Measurements from ENCODE around the gene FRMD5.
"Not testable (repeated sequence)": the region's sequence is repeated elsewhere in the genome, so short reads cannot be mapped to it uniquely, and the experiment has no call there.

Gene FRMD5

DNA sequence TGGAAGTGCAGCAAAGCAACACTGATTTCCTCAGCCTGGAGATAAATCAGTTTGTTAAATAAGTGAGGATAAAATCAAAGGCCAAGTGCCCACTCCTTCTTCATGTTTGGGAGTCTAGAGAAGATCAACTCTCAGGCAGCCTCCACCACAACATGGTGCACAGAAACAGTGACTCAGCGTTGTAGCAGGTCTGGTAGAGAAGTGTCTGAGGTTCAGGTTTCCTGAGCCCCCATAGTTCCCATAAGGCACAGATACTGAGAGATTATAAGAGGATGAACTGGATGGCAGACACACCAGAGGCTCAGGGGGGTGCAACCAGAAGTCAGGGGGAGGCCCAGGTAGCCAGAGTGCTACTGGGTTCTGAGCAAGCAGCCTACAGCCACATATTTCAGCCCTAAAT lies 166.7 kb downstream of the FRMD5 start:
- no peak for DNase-seq

GRCh38 chr15:44024155-44024554 lies 170.9 kb downstream of the FRMD5 start:
- DNase-seq = no peak

DNA sequence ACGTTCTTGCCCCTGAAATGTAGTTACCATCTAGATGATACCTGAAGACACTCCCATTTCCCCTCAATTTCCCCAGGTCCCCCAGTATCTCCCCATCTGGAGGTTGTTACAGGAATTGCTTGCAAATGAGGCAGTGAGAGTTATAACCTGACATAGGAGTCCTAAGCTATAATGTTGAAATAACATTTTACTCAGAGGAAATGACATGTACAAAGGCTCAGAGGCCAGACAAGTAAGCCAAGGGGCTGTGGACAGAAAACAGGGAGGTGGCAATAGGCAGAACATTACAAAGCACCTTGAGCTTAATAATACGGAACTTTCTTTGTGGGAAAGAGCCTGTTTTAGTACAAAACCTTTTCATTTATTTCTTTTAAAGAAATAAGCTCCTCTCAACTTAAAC lies 171.9 kb downstream of the FRMD5 start:
- no peak for DNase-seq

GRCh38 chr15:44018151-44018550 lies 176.9 kb downstream of the FRMD5 start:
- no peak for DNase-seq

DNA sequence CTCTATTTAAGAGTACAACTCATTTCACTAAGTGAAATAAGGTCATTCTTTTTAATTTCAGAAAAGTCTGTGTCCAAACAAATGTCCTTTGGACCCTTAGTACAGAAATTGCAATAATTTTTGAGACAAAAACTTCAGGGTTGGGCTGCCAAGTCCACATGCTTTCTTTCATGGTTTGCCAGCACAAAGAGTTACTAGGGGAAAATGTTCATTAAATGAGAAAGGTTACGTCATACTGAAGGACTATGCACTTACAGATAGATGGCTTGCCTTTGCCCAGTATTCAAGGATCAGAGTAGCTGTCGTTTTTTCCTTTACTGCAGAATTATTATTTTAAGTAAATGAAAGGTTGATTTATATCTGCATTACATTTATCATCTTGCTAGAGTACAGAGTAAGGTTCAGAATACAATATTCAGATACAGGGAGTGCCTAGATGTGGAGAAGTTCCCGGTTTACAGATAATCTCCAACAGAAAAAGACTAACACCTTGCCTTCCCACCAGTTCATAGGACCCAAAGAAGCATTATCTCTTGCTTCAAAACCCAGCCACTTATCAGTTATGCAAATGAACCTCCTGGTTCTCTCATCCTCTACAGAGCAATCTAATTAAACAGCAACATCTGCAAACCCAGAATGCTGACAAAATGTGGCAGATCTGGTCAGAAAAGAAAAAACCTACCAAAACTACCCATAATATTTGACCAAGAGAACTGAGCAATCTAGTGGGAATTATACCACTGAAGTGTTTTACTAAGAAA lies 179.3 kb downstream of the FRMD5 start:
- no peak for DNase-seq

GRCh38 chr15:44011238-44011854 lies 183.7 kb downstream of the FRMD5 start:
- DNase-seq = no peak

GRCh38 chr15:44010089-44010488 lies 185.0 kb downstream of the FRMD5 start:
- no peak for DNase-seq

GRCh38 chr15:44009038-44009437 lies 186.0 kb downstream of the FRMD5 start:
- no peak for DNase-seq

DNA sequence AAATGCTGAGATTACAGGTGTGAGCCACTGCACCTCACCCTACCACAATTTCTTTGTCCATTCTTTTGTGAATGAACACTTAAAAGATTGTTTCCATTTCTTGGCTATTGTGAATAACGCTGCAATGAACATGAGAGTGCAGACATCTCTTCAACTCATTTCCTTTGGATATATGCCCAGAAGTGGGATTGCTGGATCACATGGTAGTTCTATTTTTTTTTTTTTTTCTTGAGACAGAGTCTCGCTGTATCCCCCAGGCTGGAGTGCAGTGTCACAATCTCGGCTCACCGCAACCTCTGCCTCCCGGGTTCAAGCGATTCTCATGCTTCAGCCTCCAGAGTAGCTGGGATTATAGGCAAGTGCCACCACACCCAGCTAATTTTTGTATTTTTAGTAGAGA lies 194.8 kb downstream of the FRMD5 start:
- DNase-seq = not testable (repeated sequence)

DNA sequence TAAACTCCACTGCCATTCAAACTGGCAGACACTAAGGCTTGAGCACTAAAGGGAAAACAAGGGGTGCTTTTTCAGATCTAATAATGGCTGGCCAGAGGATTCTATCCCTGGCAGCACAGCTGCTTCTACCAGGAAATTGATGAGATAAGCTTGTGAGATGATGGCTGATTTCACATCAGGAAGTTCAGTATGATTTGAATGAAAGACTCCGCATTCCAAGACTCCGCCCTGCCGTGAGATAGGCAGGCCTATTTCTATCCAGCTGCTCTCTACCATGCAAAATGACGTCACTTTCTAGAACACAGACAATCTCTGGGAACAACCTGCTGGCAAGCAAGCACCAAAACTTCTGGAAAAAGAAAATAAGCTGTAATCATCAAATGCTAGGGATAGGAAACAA lies 196.5 kb downstream of the FRMD5 start:
- no peak for DNase-seq

DNA sequence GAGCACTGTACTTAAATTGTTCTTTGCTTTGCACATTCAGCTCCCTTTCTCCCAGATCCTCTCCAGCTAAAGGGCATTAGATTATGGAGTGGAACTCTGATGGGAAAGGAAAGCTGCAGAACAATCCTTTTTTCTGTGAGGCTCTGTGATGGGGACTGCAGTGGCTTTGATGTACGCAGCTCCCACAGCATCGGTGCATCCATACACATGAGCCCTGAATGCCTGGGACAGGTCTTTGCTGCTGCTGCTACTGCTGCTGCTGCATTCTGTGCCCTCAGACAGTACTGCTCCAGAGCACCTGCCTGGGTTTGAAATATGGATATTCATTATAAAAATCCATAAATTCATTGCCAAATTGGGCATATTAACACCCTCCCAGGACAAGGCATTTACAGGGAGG lies 203.9 kb downstream of the FRMD5 start:
- DNase-seq = no peak

DNA sequence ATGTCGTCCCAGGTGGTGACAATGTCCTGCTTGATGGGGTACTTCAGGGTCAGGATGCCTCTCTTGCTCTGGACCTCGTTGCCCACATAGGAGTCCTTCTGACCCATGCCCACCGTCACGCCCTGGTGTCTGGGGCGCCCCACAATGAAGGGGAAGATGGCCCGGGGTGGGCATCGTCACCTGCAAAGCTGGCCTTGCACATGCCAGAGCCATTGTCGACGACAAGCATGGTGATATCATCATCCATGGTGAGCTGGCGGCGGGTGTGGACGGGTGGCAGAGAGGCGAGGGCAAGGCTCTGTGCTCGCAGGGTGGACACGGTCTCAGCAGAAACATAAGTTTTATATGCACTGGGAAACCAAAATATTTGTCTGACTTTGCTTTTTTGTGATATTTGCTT lies 205.1 kb downstream of the FRMD5 start:
- DNase-seq = no peak

GRCh38 chr15:43988900-43989299 lies 206.2 kb downstream of the FRMD5 start:
- DNase-seq = no peak

DNA sequence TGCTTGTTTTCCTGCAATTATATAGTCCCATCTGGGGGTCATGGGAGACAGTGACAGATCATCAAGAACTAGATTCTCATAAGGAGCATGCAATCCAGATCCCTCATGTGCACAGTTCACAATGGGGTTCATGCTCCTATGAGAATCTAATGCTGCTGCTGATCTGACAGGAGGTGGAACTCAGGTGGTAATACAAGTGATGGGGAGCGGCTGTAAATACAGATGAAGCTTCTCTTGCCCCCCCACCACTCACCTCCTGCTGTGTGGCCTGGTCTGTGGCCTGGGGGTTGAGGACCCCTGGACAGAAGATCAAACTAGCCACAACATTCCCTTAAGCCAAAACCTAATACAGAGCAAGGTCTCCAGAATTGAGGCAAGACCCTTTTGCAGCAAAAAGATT lies 207.1 kb downstream of the FRMD5 start:
- DNase-seq = no peak

GRCh38 chr15:43985976-43986680 lies 208.9 kb downstream of the FRMD5 start:
- DNase-seq = no peak

DNA sequence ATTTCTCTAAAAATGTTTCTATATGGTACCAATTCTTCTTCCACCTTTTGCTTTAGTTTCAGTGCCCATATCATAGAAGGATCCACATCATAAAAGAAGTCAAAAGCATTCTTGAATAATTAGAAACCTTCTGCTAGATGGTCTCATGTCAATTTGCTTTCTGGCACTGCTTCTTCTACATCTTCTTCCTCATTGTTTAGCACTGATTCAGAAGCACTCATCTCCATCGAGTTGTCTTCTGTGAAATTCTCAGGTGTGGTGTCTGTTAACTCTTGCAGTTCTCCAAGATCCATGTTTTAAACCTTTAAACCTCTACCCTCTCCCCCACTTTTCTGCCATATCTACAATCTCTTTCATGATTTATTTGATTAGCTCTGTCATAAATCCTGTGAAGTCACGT lies 213.5 kb downstream of the FRMD5 start:
- no peak for DNase-seq

GRCh38 chr15:43977072-43977884 lies 217.8 kb downstream of the FRMD5 start:
- peak; percentile 28 for DNase-seq

DNA sequence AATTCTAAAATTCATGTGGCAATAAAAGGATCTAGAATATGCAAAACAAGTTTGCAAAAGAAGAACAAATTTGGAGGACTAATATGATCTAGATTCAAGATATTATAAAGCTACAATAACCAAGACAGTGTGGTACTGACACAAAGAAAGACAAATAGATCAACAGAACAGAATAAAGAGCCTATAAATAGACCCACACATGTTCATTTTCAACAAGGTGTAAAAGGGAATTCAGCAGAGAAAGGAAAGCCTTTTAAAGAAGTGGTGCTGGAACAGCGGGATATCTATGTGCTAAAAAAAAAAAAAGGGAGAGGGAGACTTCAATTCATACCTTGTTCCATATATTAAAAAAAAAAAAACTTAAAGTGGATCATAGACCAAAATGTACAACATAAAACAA lies 219.3 kb downstream of the FRMD5 start:
- no peak for DNase-seq

DNA sequence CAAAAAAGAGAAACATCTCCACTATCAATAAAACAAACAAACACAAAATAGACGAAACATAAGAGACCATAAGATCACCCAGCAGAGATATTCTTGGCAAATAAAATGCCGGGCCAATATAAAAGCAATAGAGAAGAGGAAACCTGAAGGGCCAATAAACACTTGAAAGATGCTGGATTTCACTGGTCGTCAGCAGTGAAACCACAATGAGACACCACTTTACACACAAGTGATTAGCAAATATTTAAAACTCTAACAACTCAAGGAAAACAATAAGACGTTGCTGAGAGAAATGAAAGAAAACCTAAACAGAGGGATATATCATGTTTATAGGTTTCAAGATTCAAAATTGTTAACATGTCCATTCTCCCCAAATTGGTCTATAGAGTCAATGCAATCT lies 219.7 kb downstream of the FRMD5 start:
- no peak for DNase-seq

DNA sequence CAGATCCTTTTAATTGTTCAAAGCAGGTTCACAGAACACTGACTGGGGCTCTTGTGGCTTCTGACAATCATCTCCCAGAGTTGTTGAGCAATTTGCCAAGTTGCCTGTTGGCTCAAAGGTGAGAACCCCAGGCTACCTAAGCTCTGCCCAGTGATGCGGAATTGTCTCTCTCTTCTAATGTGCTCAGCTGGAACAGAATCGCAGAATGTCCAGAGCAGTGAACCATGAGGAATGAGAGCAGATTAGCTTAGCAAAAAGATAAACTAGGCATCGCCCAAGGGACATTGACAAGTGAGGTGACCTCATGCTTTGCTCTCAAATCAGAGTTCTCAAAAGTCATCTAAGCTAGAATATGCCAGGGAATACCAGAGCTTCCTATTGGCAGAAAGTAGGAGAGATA lies 220.2 kb downstream of the FRMD5 start:
- no peak for DNase-seq

DNA sequence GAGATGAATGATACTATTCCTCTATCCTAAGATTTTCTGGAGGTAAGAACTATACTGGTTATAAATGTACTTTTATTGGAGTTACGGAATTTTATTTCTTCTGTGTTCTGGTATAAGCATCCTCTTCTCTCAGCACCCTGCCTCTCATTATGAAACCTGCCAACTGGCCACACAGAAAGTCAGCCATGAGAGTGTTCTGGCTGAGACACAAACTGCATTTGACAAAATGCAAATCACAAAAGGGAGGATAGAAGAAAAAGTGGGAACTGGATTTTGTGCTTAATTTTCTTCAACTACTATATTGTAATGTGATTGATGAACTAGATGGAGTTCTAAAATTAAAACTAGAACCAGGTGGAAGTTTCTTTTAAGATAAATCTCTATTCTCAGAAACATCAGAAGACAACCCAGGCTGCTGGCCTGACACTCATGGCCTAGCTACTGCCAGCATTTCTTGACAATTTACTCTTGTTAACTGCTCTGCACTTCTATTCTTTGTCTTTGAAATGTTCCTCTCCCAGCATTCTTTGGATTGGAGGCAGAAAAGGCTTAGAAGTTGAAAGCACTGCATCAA lies 225.2 kb downstream of the FRMD5 start:
- no peak for DNase-seq

DNA sequence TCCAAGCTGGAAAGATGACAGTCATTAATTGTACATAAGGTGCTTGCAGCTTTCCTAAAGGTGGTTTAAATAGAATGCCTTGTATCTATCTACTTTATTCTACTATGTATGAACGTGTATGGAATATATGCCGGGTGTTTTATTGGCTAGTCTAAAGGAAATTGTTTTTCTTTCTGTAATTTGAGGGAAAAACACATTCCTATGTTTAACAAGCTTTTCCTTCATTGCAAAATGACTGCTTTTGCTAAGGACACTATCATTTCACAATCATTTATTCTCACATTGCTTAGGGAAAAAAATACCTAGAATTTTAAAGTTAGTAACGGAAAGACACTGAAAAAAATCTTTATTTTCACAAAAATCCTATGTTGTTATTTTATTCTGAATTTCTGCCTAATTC lies 226.5 kb downstream of the FRMD5 start:
- DNase-seq = no peak

DNA sequence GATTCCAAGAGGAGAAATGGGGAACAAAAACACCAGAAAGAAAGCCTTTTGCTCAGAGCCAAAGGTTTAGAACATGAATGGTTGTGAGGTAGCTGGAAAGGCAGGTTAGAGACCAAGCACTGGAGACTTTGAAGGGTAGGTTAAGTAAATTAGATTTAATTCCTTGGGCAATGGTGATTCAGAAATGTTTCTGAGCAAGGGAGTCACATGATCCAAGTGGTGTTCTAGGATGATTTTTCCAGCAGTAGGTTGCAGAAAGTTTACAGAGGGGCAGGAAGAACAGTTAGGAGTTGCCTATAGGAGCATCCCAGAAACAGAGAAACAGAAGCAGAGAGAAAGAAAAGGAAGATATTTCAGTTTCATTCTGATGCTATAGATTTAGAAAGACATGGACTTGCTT lies 228.4 kb downstream of the FRMD5 start:
- DNase-seq = no peak

All from CD4-positive, alpha-beta T cell treated with Interleukin-17A for 1 hour (primary cell).